GM12874 (cell line): ENCODE results near the gene DHX35.

ENCODE experiments used
- CTCF ChIP-seq: IDR thresholded peaks from 2 replicates; pipeline ENCODE4 v1.5.1; 2011; ENCODE audit warnings: low read depth, mild to moderate bottlenecking, control low read depth, low read length, moderate library complexity; ENCODE audit not compliant: insufficient read depth

DHX35 gene

GRCh38 chr20:39013662-39014109 lies 51.5 kb downstream of the DHX35 start:
- TF ChIP-seq CTCF = no peak

GRCh38 chr20:39016041-39016440 lies 53.9 kb downstream of the DHX35 start:
- TF ChIP-seq CTCF = no peak

- no peak for TF ChIP-seq CTCF
Measured at GRCh38 chr20:39016506-39016905, 54.4 kb downstream of the DHX35 start.

GRCh38 chr20:39019027-39019426 lies 56.9 kb downstream of the DHX35 start:
- no peak for TF ChIP-seq CTCF

GRCh38 chr20:39019805-39020325 lies 57.7 kb downstream of the DHX35 start:
- no peak for TF ChIP-seq CTCF

- TF ChIP-seq CTCF = no peak
Measured at GRCh38 chr20:39021748-39022147, 59.6 kb downstream of the DHX35 start.

GRCh38 chr20:39025883-39026282 lies 63.7 kb downstream of the DHX35 start:
- no peak for TF ChIP-seq CTCF

GRCh38 chr20:39029364-39029763 lies 67.2 kb downstream of the DHX35 start:
- TF ChIP-seq CTCF = no peak
